Measurements from ENCODE around the gene STON1. TPM values are rescaled to one million over a fixed set of nuclear protein-coding genes. Genes with fewer than 3 reads are reported as not detected.

The STON1 gene
- total RNA-seq, 3 donors from 2014 or later, result 21.7 to 45.6 (median 35.1) TPM

DNA sequence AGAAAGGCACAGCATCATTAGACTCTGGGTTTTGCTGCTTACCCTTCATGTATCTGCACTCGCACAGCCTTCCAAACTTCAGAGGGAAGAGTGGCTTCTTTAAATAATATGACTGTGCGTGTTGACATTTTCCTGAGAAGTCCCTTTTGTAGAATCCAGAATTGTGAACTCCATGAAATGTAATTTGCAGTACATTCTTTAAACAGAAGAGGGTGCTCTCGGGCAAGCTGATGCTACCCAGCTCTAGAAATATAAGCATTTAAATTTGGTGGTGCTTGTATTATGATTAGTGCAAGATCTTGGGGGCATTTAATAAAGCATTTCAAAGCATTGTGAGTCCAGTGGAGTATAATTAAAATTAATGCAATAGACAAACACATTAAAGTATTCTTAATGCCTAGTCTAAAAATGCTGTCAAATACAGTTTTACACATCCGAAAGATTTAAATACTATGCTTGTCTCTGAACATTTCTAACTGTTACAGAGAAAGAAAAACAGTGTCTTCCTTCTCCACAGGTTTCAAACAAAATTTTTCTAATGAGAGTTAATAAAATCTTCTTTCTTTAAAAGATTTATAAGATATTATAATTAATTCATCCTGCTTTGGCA lies 70.4 kb downstream of the STON1 start:
- no peaks in the 10 kb centered on the region for H3K4me1 ChIP-seq
- no peak for TF ChIP-seq POLR2A (IDR thresholded peaks at IDR 0.05)
- TF ChIP-seq, protein P1, sequence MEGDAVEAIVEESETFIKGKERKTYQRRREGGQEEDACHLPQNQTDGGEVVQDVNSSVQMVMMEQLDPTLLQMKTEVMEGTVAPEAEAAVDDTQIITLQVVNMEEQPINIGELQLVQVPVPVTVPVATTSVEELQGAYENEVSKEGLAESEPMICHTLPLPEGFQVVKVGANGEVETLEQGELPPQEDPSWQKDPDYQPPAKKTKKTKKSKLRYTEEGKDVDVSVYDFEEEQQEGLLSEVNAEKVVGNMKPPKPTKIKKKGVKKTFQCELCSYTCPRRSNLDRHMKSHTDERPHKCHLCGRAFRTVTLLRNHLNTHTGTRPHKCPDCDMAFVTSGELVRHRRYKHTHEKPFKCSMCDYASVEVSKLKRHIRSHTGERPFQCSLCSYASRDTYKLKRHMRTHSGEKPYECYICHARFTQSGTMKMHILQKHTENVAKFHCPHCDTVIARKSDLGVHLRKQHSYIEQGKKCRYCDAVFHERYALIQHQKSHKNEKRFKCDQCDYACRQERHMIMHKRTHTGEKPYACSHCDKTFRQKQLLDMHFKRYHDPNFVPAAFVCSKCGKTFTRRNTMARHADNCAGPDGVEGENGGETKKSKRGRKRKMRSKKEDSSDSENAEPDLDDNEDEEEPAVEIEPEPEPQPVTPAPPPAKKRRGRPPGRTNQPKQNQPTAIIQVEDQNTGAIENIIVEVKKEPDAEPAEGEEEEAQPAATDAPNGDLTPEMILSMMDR (IDR thresholded peaks at IDR 0.05), result peak in 2 of 3 donors; percentile 17 to 37
- no peak overlapping the region for H3K27ac ChIP-seq
- no peak for DNase-seq (ENCODE audit: low spot score in 2 of 2)
- intact Hi-C loops (cut with DNase I; ENCODE audit: low total_unique reads), result no loop called here
- no peaks in the 10 kb centered on the region for H3K27me3 ChIP-seq
- H3K9me3 ChIP-seq, result no peaks in the 10 kb centered on the region
- no peak overlapping the region for H3K4me3 ChIP-seq
- no peaks in the 10 kb centered on the region for H3K36me3 ChIP-seq

DNA sequence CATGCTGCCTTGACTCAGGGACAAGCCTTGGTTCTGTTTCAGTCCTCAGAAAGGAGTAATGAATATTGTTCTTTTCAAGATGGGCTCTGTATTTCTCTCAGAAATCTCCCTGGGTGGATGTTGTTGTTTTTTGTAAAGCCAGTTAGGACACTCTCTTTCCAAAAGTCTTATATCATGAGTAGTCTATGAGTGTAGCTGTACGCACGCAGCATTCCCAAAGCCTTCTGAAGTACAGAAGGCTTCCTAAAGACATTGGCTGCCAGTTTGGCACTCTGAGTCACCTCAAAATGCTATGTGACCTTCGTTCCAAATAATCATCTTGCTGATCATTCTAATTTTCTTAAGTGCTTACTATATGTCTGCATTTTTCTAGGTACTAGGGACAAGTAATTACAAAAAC lies 71.0 kb downstream of the STON1 start:
- no peak for DNase-seq (ENCODE audit: low spot score in 2 of 2)
- H3K4me3 ChIP-seq, result no peak overlapping the region
- intact Hi-C loops (cut with DNase I; ENCODE audit: low total_unique reads), result no loop called here
- H3K9me3 ChIP-seq, result no peaks in the 10 kb centered on the region
- no peaks in the 10 kb centered on the region for H3K4me1 ChIP-seq
- no peaks in the 10 kb centered on the region for H3K27me3 ChIP-seq
- TF ChIP-seq POLR2AphosphoS5 (IDR thresholded peaks at IDR 0.05), result no peak
- TF ChIP-seq, protein P1 (IDR thresholded peaks at IDR 0.05), result no peak
- TF ChIP-seq POLR2A (IDR thresholded peaks at IDR 0.05), result no peak
- no peak overlapping the region for H3K27ac ChIP-seq
- H3K36me3 ChIP-seq, result no peaks in the 10 kb centered on the region

DNA sequence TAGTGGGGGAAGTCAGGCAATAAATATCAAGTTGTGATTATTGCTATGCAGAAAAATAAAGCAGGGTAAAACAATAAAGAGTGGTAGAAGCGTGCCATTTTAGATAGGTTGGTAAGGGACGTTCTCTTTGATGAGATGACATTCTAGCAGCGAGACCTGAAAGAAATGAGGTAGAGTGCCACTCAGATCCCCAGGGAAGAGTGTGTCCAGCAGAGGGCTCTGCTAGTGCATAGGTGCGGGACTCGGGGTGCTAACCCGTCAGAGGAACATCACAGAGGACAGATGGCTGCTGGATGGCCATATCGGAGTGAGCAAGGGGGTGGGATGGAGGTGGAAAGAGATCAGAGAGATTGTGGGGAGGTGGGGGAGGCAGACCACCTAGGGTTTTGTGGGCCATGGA lies 71.4 kb downstream of the STON1 start:
- DNase-seq (ENCODE audit: low spot score in 2 of 2), result no peak
- intact Hi-C loops (cut with DNase I; ENCODE audit: low total_unique reads), result no loop called here
- H3K27me3 ChIP-seq, result no peaks in the 10 kb centered on the region
- H3K4me3 ChIP-seq, result no peak overlapping the region
- H3K9me3 ChIP-seq, result no peaks in the 10 kb centered on the region
- TF ChIP-seq POLR2AphosphoS5 (IDR thresholded peaks at IDR 0.05), result no peak
- TF ChIP-seq, protein P1 (IDR thresholded peaks at IDR 0.05), result no peak
- no peak for TF ChIP-seq POLR2A (IDR thresholded peaks at IDR 0.05)
- H3K36me3 ChIP-seq, result no peaks in the 10 kb centered on the region
- no peak overlapping the region for H3K27ac ChIP-seq
- H3K4me1 ChIP-seq, result no peaks in the 10 kb centered on the region

DNA sequence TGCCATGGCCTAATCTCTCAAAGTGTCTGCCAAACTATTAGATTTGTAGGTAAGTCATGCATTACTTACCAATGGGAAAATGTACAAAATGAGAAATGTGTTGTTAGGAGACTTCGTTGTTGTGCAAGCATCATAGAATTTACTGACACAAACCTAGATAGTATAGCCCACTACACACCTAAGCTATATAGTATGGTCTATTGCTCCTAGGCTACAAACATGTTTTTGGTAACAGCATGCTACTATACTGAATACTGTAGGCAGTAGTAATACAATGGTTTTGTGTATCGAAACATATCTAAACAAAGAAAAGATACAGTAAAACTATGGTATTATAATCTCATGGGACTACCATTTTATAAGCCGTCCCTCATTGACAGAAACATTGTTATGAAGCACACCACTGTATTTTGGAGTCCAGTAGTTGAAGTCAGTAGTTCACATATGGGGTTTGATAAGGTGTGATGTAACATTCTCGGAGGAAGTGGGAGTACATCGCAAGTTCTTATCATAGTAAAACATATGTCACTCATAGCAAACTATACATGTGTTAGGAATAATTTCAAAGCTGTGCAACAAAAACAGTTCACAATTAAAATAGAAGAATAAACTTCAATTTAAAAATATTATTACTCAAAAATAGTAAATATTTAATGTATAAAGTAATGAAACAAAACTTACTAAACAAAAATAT lies 75.7 kb downstream of the STON1 start:
- intact Hi-C loops (cut with DNase I; ENCODE audit: low total_unique reads), result loop anchor here (2.0 kb wide), 1 partner anchor 41 kb away; no protein-coding TSS in a partner anchor
- Histone ChIP-seq H3K27me3 (no peaks in the 10 kb centered on the region), H3K4me3 (no peak overlapping the region), H3K4me1 (no peaks in the 10 kb centered on the region), H3K9me3 (no peaks in the 10 kb centered on the region), H3K36me3 (no peaks in the 10 kb centered on the region), H3K27ac (no peak overlapping the region)
- TF ChIP-seq, protein P1 (IDR thresholded peaks at IDR 0.05), result no peak
- TF ChIP-seq POLR2AphosphoS5 (IDR thresholded peaks at IDR 0.05) (no peak), POLR2A (IDR thresholded peaks at IDR 0.05) (no peak)
- DNase-seq (ENCODE audit: low spot score in 2 of 2), result no peak

DNA sequence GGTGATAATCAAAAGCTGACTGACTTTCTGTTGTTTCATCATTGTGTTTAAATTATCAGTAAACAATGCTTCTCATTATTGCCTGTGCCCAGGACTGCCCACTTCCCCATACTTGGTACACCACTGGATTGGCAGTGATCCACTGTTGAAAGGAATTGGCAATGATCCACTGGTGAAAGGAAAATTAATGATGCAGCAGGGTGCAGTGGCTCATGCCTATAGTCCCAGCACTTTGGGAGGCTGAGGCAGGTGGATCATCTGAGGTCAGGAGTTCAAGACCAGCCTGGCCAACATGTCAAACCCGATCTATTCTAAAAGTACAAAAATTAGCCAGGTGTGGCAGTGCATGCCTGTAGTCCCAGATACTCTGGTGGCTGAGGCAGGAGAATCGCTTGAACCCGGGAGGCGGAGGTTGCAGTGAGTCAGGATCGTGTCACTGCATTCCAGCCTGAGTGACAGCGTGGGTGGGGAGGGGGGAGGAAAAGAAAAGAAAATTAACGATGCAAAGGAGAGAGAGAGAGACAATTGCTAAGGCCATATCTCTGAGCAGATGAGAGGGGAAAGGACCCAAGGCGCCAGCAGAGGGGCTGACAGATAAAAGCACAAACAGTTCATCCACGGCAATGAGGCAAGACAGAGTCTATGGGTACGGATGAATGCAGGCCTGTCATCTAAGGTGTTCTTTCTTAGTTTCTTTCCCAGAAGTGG lies 77.5 kb downstream of the STON1 start:
- intact Hi-C loops (cut with DNase I; ENCODE audit: low total_unique reads), result no loop called here
- H3K27ac ChIP-seq, result no peak overlapping the region
- no peaks in the 10 kb centered on the region for H3K9me3 ChIP-seq

More for the DNA sequence above, 77.5 kb downstream of the STON1 start:
- DNase-seq (ENCODE audit: low spot score in 2 of 2), result no peak
- Histone ChIP-seq H3K4me3 (no peak overlapping the region), H3K4me1 (no peaks in the 10 kb centered on the region), H3K36me3 (no peaks in the 10 kb centered on the region), H3K27me3 (no peaks in the 10 kb centered on the region)
- TF ChIP-seq POLR2AphosphoS5 (IDR thresholded peaks at IDR 0.05) (peak in 1 of 3 donors; percentile 39), POLR2A (IDR thresholded peaks at IDR 0.05) (no peak)
- TF ChIP-seq, protein P1 (IDR thresholded peaks at IDR 0.05), result no peak

Data from breast epithelium (tissue), 4 donors.